Spleen (tissue), 11 donors: ENCODE data around the gene SREBF1. TPM values are rescaled to one million over a fixed set of nuclear protein-coding genes. Genes with fewer than 3 reads are reported as not detected.

Source experiments
- DNase-seq: peaks from one replicate; pipeline ENCODE4 v3.0.0-alpha.2; 2020
- H3K27ac ChIP-seq, 8 donors: fragments of 200-600 bp; sonication (generic) in 7 of 8; 1 replicate in 4 of 8; 2 replicates in 4 of 8; pipeline versions ENCODE4 v1.5.0 to v1.8.0; 2016 to 2021; ENCODE audit warnings: inconsistent platforms in 4 of 8, mild to moderate bottlenecking in 4 of 8, moderate library complexity in 1 of 8
- H3K27me3 ChIP-seq, 7 donors: fragments of 200-600 bp; sonication (generic) in 6 of 7; replicated peaks in 1 of 7; 1 replicate in 4 of 7; 2 replicates in 3 of 7; pipeline versions ENCODE4 v1.5.0 to v1.8.0; 2016 to 2021; ENCODE audit warnings: inconsistent platforms in 3 of 7, mild to moderate bottlenecking in 1 of 7
- H3K36me3 ChIP-seq, 6 donors: fragments of 200-600 bp; sonication (generic) in 5 of 6; 1 replicate in 4 of 6; 2 replicates in 2 of 6; pipeline versions ENCODE4 v1.5.0 to v1.8.0; 2016 to 2021; ENCODE audit warnings: inconsistent platforms in 2 of 6
- H3K4me1 ChIP-seq, 6 donors: fragments of 200-600 bp; sonication (generic) in 5 of 6; 1 replicate in 3 of 6; 2 replicates in 3 of 6; pipeline versions ENCODE4 v1.5.0 to v1.8.0; 2016 to 2021; ENCODE audit warnings: inconsistent platforms in 3 of 6
- H3K4me3 ChIP-seq, 8 donors: fragments of 200-600 bp; sonication (generic) in 7 of 8; 1 replicate in 4 of 8; 2 replicates in 4 of 8; pipeline versions ENCODE4 v1.5.0 to v1.8.0; 2016 to 2021; ENCODE audit warnings: inconsistent platforms in 4 of 8, mild to moderate bottlenecking in 4 of 8, moderate library complexity in 2 of 8
- H3K9me3 ChIP-seq, 8 donors: fragments of 200-600 bp; sonication (generic) in 7 of 8; 1 replicate in 4 of 8; 2 replicates in 4 of 8; pipeline versions ENCODE4 v1.5.0 to v1.8.0; 2016 to 2021; ENCODE audit warnings: inconsistent platforms in 4 of 8
- POLR2A ChIP-seq, 3 donors: fragments of 450-650 bp; IDR thresholded peaks; one replicate each; pipeline ENCODE4 v1.5.1; 2017; ENCODE audit warnings: antibody characterized with exemption in 3 of 3, mild to moderate bottlenecking in 1 of 3
- POLR2AphosphoS5 ChIP-seq, 3 donors: sonication (generic); formaldehyde crosslinking; IDR thresholded peaks; one replicate each; pipeline ENCODE4 v1.5.1; 2017; ENCODE audit warnings: antibody characterized with exemption in 3 of 3
- WGBS, 5 donors: extraction: QIAGEN DNeasy Blood & Tissue Kit in 3 of 5; methylation state at CpG; one replicate each; pipeline versions ENCODE4 v1.1.5 to v1.1.7; 2013 to 2018; 5-methylcytosine and 5-hydroxymethylcytosine counted together
- intact Hi-C: fragments of 100-400 bp; cut with DNase I; formaldehyde crosslinking; loops from one replicate; pipeline ENCODE4 v1.15.0; 2023; ENCODE audit warnings: low total_unique reads
- polyA plus RNA-seq, 3 donors: library from polyadenylated mRNA; stranded (reverse); fragments of 200-250 nt; gene quantifications; one replicate each; pipeline ENCODE4 v1.2.1, GENCODE V29; 2013
- total RNA-seq, 7 donors: library from RNA; depleted of rRNA in 3 of 7; stranded (reverse); fragments of >200 nt in 3 of 7; fragmentation: NEBNext Ultra II Directional in 4 of 7; extraction: Animal tissue kit (Norgen Biotek cat#: 25700) in 4 of 7; gene quantifications; one replicate each; pipeline versions ENCODE4 v1.1.0 to v1.2.1, GENCODE V29; 2016 to 2021
- TF ChIP-seq, protein P1 (sequence below), 11 experiments: fragments of 200-600 bp in 7 of 11; fragments of 450-650 bp in 4 of 11; sonication (generic) in 4 of 11; IDR thresholded peaks in 8 of 11; conservative IDR thresholded peaks in 3 of 11; 1 replicate in 7 of 11; 2 replicates in 4 of 11; pipeline versions ENCODE4 v1.4.0 to v1.8.0; 2016 to 2021; ENCODE audit warnings: antibody characterized with exemption in 11 of 11, inconsistent platforms in 4 of 11, mild to moderate bottlenecking in 1 of 11
- donor health status: healthy with polysubstance abuse.
- donor health status: DM: no; HTN: no; CAD: no; lungs with moderate emphysema.
- donor health status: DM: no; HTN: no; CAD: no.
- donor health status: Bipolar disorder and iron deficiency.
- donor health status: healthy.
- donor health status: DM: no; HTN: no; CAD: no.
- donor health status: DM: yes; HTN: yes; CAD: no.

SREBF1 gene
- total and polyA plus RNA-seq, 10 donors, result 25.0 to 74.8 (median 48.0) TPM

DNA sequence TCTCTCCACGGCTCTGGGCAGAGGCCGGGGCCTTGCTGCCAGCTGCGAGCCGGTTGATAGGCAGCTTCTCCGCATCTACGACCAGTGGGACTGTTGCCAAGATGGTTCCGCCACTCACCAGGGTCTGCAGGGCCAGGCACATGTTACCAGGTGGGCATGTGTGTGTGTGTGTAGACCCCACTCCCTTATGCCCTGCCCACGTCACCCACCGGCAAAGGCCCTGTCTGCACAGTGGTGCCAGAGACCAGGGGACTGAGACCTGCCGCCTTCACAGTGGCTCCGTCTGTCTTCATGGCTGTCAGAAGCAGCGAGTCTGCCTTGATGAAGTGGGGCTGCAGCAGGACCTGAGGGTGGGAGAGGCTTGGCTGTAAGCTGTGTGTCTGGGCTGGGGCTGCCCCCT, 17.7 kb downstream of the SREBF1 start:
- Histone ChIP-seq H3K4me1 (peaks cover 22 to 74% (median 39%) of the 10 kb centered on the region in 6 donors), H3K9me3 (no peaks in the 10 kb centered on the region), H3K27me3 (no peaks in the 10 kb centered on the region), H3K36me3 (peaks cover 0 to 63% (median 39%) of the 10 kb centered on the region in 6 donors), H3K4me3 (no peak overlapping the region), H3K27ac (peak overlapping the region in 1 of 8 donors; percentile 23)
- no peak for DNase-seq
- intact Hi-C loops, result loop anchor here (10.0 kb wide), 1 partner anchor 96 kb away; no protein-coding TSS in a partner anchor
- WGBS, 5 donors, result 90 to 94% (median 93%) methylated on average over 9 to 12 of the region's 12 CpGs
- TF ChIP-seq POLR2A (IDR thresholded peaks at IDR 0.05), result no peak
- TF ChIP-seq POLR2AphosphoS5 (IDR thresholded peaks at IDR 0.05), result peak in 1 of 3 donors; percentile 28

DNA sequence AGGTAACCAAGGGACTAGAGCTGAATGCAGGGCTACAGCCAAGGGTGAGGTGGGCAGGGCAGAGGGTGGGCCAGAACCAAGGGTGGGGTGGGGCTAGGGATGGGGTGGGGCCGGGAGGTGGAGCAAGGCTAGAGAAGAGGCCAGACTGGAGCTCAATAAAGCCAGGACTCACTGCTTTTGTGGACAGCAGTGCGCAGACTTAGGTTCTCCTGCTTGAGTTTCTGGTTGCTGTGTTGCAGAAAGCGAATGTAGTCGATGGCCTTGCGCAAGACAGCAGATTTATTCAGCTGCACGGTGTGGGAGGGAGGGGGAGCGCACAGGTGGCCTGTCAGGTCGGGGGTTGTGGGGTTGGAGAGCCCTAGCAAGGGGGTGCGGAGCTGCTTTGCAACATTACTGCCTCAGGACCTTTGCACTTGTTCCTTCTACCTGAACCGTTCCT, 18.7 kb downstream of the SREBF1 start:
- Histone ChIP-seq H3K27ac (no peak overlapping the region), H3K36me3 (peaks cover 0 to 73% (median 49%) of the 10 kb centered on the region in 6 donors), H3K4me1 (peaks cover 15 to 66% (median 31%) of the 10 kb centered on the region in 6 donors), H3K4me3 (no peak overlapping the region), H3K9me3 (no peaks in the 10 kb centered on the region), H3K27me3 (no peaks in the 10 kb centered on the region)
- no peak for DNase-seq
- intact Hi-C loops, result loop anchor here (10.0 kb wide), 1 partner anchor 97 kb away; no protein-coding TSS in a partner anchor
- TF ChIP-seq, protein P1, sequence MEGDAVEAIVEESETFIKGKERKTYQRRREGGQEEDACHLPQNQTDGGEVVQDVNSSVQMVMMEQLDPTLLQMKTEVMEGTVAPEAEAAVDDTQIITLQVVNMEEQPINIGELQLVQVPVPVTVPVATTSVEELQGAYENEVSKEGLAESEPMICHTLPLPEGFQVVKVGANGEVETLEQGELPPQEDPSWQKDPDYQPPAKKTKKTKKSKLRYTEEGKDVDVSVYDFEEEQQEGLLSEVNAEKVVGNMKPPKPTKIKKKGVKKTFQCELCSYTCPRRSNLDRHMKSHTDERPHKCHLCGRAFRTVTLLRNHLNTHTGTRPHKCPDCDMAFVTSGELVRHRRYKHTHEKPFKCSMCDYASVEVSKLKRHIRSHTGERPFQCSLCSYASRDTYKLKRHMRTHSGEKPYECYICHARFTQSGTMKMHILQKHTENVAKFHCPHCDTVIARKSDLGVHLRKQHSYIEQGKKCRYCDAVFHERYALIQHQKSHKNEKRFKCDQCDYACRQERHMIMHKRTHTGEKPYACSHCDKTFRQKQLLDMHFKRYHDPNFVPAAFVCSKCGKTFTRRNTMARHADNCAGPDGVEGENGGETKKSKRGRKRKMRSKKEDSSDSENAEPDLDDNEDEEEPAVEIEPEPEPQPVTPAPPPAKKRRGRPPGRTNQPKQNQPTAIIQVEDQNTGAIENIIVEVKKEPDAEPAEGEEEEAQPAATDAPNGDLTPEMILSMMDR (IDR thresholded peaks at IDR 0.05 in 8 of 11, conservative IDR thresholded peaks at IDR 0.05 in 3 of 11), result no peak
- TF ChIP-seq POLR2A (IDR thresholded peaks at IDR 0.05) (no peak), POLR2AphosphoS5 (IDR thresholded peaks at IDR 0.05) (no peak)
- WGBS, 5 donors, result 73 to 85% (median 80%) methylated on average over 9 to 10 of the region's 10 CpGs

DNA sequence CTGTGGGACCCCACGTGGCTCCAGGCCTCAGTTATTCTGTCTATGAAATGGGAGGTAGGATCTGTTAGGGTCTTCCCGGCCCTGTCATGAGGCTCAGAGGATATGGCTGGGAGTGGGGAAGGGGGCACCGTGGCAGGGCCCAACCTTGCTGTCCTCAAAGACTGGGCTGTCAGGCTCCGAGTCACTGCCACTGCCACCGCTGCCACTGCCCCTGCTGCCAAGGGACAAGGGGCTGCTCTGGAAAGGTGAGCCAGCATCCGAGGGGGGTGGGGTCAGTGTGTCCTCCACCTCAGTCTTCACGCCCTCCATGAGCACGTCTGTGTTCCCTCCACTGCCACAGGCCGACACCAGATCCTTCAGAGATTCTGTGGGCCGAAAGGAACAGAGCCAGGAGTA, 19.2 kb downstream of the SREBF1 start:
- intact Hi-C loops, result loop anchor here (10.0 kb wide), 1 partner anchor 97 kb away; no protein-coding TSS in a partner anchor
- 84 to 94% (median 93%) methylated on average over 8 to 10 of the region's 10 CpGs for WGBS, 5 donors
- Histone ChIP-seq H3K27me3 (no peaks in the 10 kb centered on the region), H3K9me3 (no peaks in the 10 kb centered on the region), H3K36me3 (peaks cover 0 to 78% (median 54%) of the 10 kb centered on the region in 6 donors), H3K4me1 (peaks cover 10 to 66% (median 27%) of the 10 kb centered on the region in 6 donors), H3K27ac (no peak overlapping the region), H3K4me3 (no peak overlapping the region)
- no peak for TF ChIP-seq POLR2A (IDR thresholded peaks at IDR 0.05)
- no peak for TF ChIP-seq POLR2AphosphoS5 (IDR thresholded peaks at IDR 0.05)
- TF ChIP-seq, protein P1 (IDR thresholded peaks at IDR 0.05 in 8 of 11, conservative IDR thresholded peaks at IDR 0.05 in 3 of 11), result no peak
- DNase-seq, result no peak

DNA sequence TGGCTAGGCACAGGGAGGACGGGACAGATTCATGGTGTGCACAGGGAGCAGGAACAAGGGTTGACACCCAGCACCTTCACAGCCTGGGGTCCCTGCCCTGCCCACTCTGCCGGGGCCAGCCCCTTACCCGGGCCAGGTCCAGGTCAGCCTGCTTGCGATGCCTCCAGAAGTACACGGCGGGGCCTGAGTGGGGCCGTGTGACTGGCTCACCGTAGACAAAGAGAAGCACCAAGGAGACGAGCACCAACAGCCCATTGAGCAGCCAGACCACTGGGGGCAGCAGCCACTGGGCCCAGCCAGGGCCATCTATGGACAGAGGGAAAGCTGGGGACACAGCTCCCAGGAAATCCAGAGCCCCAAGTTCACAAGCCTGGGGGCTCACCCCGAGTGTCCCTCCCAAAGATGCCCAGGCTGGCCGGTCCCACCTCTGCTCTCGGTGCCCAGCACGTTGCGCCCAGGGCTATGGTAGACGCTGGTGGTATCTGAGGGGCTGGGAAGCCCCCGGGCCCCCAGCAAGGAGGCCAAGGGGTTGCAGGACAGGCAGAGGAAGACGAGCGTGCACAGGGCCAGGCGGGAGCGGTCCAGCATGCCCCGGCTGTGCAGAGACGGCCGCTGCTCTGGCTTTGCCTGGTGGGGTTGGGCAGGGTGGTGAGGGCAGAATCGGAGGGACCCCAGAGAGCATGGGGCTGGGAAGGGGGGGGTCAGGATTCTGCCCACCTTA, 19.8 kb downstream of the SREBF1 start:
- TF ChIP-seq POLR2A (IDR thresholded peaks at IDR 0.05) (no peak), POLR2AphosphoS5 (IDR thresholded peaks at IDR 0.05) (peak in 1 of 3 donors; percentile 52)
- no peaks in the 10 kb centered on the region for H3K9me3 ChIP-seq
- 91 to 95% (median 93%) methylated on average over 18 to 24 of the region's 24 CpGs for WGBS, 5 donors
- H3K4me1 ChIP-seq, result peaks cover 11 to 66% (median 28%) of the 10 kb centered on the region in 6 donors
- intact Hi-C loops, result loop anchor here (10.0 kb wide), 1 partner anchor 98 kb away; no protein-coding TSS in a partner anchor
- H3K36me3 ChIP-seq, result peaks cover 0 to 82% (median 56%) of the 10 kb centered on the region in 6 donors
- no peaks in the 10 kb centered on the region for H3K27me3 ChIP-seq
- no peak overlapping the region for H3K27ac ChIP-seq
- no peak for DNase-seq
- no peak overlapping the region for H3K4me3 ChIP-seq
